ENCODE results near the gene CEP72. TPM values are rescaled to one million over a fixed set of nuclear protein-coding genes. Genes with fewer than 3 reads are reported as not detected.
"Not testable (repeated sequence)": the region's sequence is repeated elsewhere in the genome, so short reads cannot be mapped to it uniquely, and the experiment has no call there.

CEP72 gene
- total RNA-seq, 1 experiment from 2014 or later, result 17.3 TPM

DNA sequence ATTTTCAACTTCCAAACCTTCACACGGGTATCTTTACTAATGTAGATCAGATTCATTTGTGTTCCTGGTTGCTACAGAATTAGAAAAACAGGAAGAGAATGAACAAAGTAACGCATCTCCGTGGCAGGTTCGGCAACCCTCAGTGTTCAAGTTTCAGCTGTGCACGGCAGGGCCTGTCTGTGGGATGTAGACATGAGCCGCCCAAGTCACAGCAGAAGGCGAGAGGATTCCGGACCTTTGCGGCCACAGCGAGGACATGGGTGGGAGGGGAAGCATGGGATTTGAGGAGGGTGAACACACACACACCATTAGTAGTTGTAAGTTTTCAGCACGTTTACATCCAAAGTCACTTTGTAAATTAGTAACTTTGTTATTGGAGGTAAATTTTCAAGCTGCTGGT is 31.7 kb upstream of the CEP72 start:
- no peak overlapping the region for H2AFZ ChIP-seq (ENCODE audit: low read length)
- ChIA-PET POLR2A (ENCODE audit: unreplicated experiment) (no interaction called here), CTCF (no interaction called here)
- no peak overlapping the region for H3K27ac ChIP-seq (ENCODE audit: low read length)
- ATAC-seq (no peak), DNase-seq (no peak)
- H3K9me3 ChIP-seq (ENCODE audit: low read length), result no peaks in the 10 kb centered on the region
- no peak overlapping the region for H3K4me2 ChIP-seq (ENCODE audit: low read length)
- H3K9me2 ChIP-seq (replicated peaks; ENCODE audit: low read length), result no peaks in the 10 kb centered on the region
- TF ChIP-seq EZH2phosphoT487 (IDR thresholded peaks at IDR 0.05; ENCODE audit: borderline replicate concordance, low read length) (no peak), EZH2 (IDR thresholded peaks at IDR 0.05; ENCODE audit: low read length, unreplicated experiment) (no peak)
- TF ChIP-seq, protein P1, sequence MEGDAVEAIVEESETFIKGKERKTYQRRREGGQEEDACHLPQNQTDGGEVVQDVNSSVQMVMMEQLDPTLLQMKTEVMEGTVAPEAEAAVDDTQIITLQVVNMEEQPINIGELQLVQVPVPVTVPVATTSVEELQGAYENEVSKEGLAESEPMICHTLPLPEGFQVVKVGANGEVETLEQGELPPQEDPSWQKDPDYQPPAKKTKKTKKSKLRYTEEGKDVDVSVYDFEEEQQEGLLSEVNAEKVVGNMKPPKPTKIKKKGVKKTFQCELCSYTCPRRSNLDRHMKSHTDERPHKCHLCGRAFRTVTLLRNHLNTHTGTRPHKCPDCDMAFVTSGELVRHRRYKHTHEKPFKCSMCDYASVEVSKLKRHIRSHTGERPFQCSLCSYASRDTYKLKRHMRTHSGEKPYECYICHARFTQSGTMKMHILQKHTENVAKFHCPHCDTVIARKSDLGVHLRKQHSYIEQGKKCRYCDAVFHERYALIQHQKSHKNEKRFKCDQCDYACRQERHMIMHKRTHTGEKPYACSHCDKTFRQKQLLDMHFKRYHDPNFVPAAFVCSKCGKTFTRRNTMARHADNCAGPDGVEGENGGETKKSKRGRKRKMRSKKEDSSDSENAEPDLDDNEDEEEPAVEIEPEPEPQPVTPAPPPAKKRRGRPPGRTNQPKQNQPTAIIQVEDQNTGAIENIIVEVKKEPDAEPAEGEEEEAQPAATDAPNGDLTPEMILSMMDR (conservative IDR thresholded peaks at IDR 0.05; ENCODE audit: low read depth, low read length), result no peak
- BruUV-seq (replicated peaks), result no TSS peak
- H3K9ac ChIP-seq (ENCODE audit: low read length), result no peak overlapping the region
- H4K20me1 ChIP-seq (ENCODE audit: low read length), result no peaks in the 10 kb centered on the region
- no peak overlapping the region for H3K4me3 ChIP-seq (ENCODE audit: low read length)
- no peaks in the 10 kb centered on the region for H3F3A ChIP-seq (ENCODE audit: low read length, unreplicated experiment)
- intact Hi-C loops (cut with micrococcal nuclease), result no loop called here
- H3K36me3 ChIP-seq (ENCODE audit: low read depth, low read length), result no peaks in the 10 kb centered on the region
- H3K27me3 ChIP-seq (ENCODE audit: low read length), result peaks cover 61% of the 10 kb centered on the region
- no peaks in the 10 kb centered on the region for H3K79me2 ChIP-seq (ENCODE audit: low read length)
- no peaks in the 10 kb centered on the region for H3K4me1 ChIP-seq (ENCODE audit: insufficient read depth, low read length)

DNA sequence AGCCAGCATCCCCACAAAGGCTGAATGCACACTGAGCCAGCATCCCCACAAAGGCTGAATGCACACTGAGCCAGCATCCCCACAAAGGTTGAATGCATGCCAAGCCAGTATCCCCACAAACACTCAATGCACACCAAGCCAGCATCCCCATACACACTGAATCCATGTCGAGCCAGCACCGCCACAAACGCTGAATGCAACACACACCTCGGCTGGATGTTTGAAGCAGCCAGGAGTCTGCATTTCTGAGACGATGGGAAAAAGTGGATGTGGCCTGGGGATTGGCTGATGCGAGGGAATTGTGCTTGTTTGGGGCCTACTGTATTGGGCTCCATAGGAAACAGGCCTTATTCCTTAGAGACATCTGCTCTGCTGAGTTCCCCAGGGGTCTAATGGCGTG is 30.9 kb upstream of the CEP72 start:
- no TSS peak for BruUV-seq (replicated peaks)
- no peaks in the 10 kb centered on the region for H3K9me2 ChIP-seq (replicated peaks; ENCODE audit: low read length)
- POLR2A ChIA-PET (ENCODE audit: unreplicated experiment), result no interaction called here
- no peaks in the 10 kb centered on the region for H3F3A ChIP-seq (ENCODE audit: low read length, unreplicated experiment)
- H3K4me2 ChIP-seq (ENCODE audit: low read length), result no peak overlapping the region
- no peak for DNase-seq
- no peaks in the 10 kb centered on the region for H3K36me3 ChIP-seq (ENCODE audit: low read depth, low read length)
- no peak overlapping the region for H2AFZ ChIP-seq (ENCODE audit: low read length)
- H3K27ac ChIP-seq (ENCODE audit: low read length), result no peak overlapping the region
- H3K79me2 ChIP-seq (ENCODE audit: low read length), result no peaks in the 10 kb centered on the region
- intact Hi-C loops (cut with micrococcal nuclease), result no loop called here
- H3K4me3 ChIP-seq (ENCODE audit: low read length), result no peak overlapping the region
- ATAC-seq, result no peak
- no peak overlapping the region for H3K9ac ChIP-seq (ENCODE audit: low read length)
- no peaks in the 10 kb centered on the region for H3K9me3 ChIP-seq (ENCODE audit: low read length)
- H3K4me1 ChIP-seq (ENCODE audit: insufficient read depth, low read length), result no peaks in the 10 kb centered on the region
- no peaks in the 10 kb centered on the region for H4K20me1 ChIP-seq (ENCODE audit: low read length)
- CTCF ChIA-PET, result no interaction called here
- TF ChIP-seq, protein P1 (conservative IDR thresholded peaks at IDR 0.05; ENCODE audit: low read depth, low read length), result no peak
- TF ChIP-seq EZH2 (IDR thresholded peaks at IDR 0.05; ENCODE audit: low read length, unreplicated experiment) (no peak), EZH2phosphoT487 (IDR thresholded peaks at IDR 0.05; ENCODE audit: borderline replicate concordance, low read length) (no peak)
- H3K27me3 ChIP-seq (ENCODE audit: low read length), result peaks cover 58% of the 10 kb centered on the region

DNA sequence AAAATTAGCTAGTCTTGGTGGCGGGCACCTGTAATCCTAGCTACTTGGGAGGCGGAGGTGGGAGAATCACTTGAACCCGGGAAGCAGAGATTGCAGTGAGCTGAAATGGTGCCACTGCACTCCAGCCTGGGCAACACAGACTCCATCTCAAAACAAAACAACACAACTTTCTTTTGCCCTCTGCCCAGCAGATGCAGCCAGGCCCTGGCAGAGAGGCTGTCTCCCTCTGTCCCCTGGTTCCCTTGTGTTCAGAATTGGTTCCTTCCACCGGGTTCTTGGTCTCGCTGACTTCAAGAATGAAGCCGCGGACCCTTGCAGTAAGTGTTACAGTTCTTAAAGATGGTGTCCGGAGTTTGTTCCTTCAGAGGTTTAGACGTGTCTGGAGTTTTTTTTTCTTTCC is 30.2 kb upstream of the CEP72 start:
- H3K9ac ChIP-seq (ENCODE audit: low read length), result no peak overlapping the region
- intact Hi-C loops (cut with micrococcal nuclease), result no loop called here
- CTCF ChIA-PET, result no interaction called here
- BruUV-seq (replicated peaks), result no TSS peak
- H2AFZ ChIP-seq (ENCODE audit: low read length), result no peak overlapping the region
- H3K9me3 ChIP-seq (ENCODE audit: low read length), result no peaks in the 10 kb centered on the region
- POLR2A ChIA-PET (ENCODE audit: unreplicated experiment), result no interaction called here
- no peaks in the 10 kb centered on the region for H4K20me1 ChIP-seq (ENCODE audit: low read length)
- no peak for TF ChIP-seq EZH2 (IDR thresholded peaks at IDR 0.05; ENCODE audit: low read length, unreplicated experiment)
- TF ChIP-seq, protein P1 (conservative IDR thresholded peaks at IDR 0.05; ENCODE audit: low read depth, low read length), result no peak
- TF ChIP-seq EZH2phosphoT487 (IDR thresholded peaks at IDR 0.05; ENCODE audit: borderline replicate concordance, low read length), result no peak
- H3K27ac ChIP-seq (ENCODE audit: low read length), result no peak overlapping the region
- H3F3A ChIP-seq (ENCODE audit: low read length, unreplicated experiment), result no peaks in the 10 kb centered on the region
- H3K4me2 ChIP-seq (ENCODE audit: low read length), result no peak overlapping the region
- peaks cover 56% of the 10 kb centered on the region for H3K27me3 ChIP-seq (ENCODE audit: low read length)
- H3K9me2 ChIP-seq (replicated peaks; ENCODE audit: low read length), result no peaks in the 10 kb centered on the region
- no peaks in the 10 kb centered on the region for H3K36me3 ChIP-seq (ENCODE audit: low read depth, low read length)
- H3K4me1 ChIP-seq (ENCODE audit: insufficient read depth, low read length), result no peaks in the 10 kb centered on the region
- no peak overlapping the region for H3K4me3 ChIP-seq (ENCODE audit: low read length)
- ATAC-seq, result no peak
- DNase-seq, result no peak
- no peaks in the 10 kb centered on the region for H3K79me2 ChIP-seq (ENCODE audit: low read length)

DNA sequence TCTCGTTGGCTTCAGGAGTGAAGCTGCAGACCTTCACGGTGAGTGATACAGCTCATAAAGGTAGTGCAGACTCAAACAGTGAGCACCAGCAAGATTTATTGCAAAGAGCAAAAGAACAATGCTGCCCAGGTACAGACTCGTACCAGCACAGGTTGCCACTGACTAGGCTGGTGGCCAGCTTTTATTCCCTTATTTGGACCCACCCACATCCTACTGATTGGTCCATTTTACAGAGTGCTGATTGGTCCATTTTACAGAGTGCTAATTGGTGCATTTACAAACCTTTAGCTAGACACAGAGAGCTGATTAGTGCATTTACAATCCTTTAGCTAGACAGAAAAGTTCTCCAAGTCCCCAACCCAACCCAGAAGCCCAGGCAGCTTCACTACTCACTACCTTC is 29.7 kb upstream of the CEP72 start:
- H3K79me2 ChIP-seq (ENCODE audit: low read length); H3K4me1 ChIP-seq (ENCODE audit: insufficient read depth, low read length); POLR2A ChIA-PET (ENCODE audit: unreplicated experiment); DNase-seq; H3K4me3 ChIP-seq (ENCODE audit: low read length); intact Hi-C loops (cut with micrococcal nuclease); H3K4me2 ChIP-seq (ENCODE audit: low read length); H3K9me2 ChIP-seq (replicated peaks; ENCODE audit: low read length); H3K36me3 ChIP-seq (ENCODE audit: low read depth, low read length); ATAC-seq; BruUV-seq (replicated peaks); H4K20me1 ChIP-seq (ENCODE audit: low read length); H3F3A ChIP-seq (ENCODE audit: low read length, unreplicated experiment); CTCF ChIA-PET; H2AFZ ChIP-seq (ENCODE audit: low read length); H3K9me3 ChIP-seq (ENCODE audit: low read length); H3K9ac ChIP-seq (ENCODE audit: low read length); H3K27ac ChIP-seq (ENCODE audit: low read length): not testable (repeated sequence)
- H3K27me3 ChIP-seq (ENCODE audit: low read length), result peaks cover 56% of the 10 kb centered on the region
